T47D (cell line): ENCODE results near the gene ADSS1.

Experiments
- DNase-seq, 2 experiments: peaks; one replicate each; pipeline versions ENCODE4 v3.0.0 to v3.0.0-alpha.2; 2011 to 2012; ENCODE audit warnings: low read depth in 1 of 2, low spot score in 1 of 2
- JUND ChIP-seq: IDR thresholded peaks from 2 replicates; pipeline ENCODE4 v1.6.1; 2012; ENCODE audit warnings: low read depth
- in situ Hi-C: cut with HindIII; loops from 2 replicates; pipeline ENCODE4 v1.10.0; 2016; ENCODE audit warnings: low sequenced_read_pairs, low pct_unique_long_range_greater_than_20kb

ADSS1 gene

DNA sequence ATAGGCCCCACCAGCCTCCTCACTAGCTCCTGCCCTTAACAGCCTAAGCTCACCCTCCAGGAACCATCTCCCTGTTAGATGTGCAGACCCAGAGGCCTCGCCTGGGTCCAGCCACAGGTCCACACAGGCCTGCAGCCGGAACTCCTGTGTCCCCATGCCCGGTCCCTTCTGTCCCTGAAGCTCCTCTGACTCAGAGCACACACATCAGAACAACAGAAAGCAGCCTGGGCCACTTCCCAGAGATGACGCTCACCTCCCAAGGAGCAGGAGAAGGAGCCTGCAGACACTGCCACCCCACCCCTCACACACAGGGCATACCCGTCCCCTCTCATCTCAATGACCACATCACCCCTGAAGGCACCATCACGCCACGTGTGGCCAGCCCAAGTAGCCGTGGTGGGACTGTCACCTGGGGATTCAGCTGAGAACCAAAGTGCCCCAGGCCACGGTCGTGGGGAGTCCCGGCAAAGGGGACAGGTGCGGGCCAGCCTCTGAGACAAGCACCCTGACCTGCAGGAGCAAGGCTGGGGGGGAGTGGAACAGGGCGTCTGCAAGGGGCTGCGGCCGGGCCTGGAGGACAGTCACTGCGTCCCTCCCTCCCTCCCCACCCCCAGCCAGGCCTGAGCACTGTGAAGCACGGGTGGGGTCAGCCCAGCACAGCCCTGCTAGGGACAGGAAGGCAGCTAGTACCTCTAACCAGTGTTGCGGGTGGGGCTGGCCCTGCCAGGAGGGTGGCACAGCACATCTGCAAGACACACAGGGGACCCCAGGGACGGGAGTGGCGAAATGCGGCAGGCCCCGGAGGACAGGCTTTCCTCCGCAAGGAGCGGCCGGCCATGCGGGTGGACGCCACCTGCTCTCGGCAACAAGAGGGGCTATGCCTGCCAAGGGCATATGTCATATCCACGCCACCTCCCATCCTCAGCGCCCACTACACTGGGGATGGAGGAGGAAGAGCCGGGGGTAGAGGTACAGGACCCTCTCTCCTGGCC is 66.0 kb downstream of the ADSS1 start:
- in situ Hi-C loops = no loop called here
- no peak for DNase-seq
- no peak for TF ChIP-seq JUND

DNA sequence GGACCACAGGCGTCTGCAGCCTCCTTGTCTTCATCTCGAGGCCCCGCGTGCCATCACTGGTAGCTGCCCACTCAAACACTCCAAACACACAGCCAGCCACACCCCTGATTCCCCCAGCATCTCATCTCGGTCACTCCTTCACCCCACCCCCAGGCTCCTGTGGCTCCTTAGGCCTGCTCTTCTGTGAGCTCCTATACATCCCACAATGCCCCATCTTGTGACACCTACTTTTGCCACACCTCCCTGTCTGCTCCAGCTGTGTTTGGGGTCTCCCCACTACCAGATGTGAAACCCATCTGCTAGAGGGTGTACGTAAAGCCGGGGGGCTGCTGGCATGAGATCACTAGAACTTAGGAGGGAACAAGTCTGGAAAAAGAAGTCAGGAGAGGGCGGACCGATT is 67.4 kb downstream of the ADSS1 start:
- in situ Hi-C loops = no loop called here
- no peak for DNase-seq
- TF ChIP-seq JUND = no peak

DNA sequence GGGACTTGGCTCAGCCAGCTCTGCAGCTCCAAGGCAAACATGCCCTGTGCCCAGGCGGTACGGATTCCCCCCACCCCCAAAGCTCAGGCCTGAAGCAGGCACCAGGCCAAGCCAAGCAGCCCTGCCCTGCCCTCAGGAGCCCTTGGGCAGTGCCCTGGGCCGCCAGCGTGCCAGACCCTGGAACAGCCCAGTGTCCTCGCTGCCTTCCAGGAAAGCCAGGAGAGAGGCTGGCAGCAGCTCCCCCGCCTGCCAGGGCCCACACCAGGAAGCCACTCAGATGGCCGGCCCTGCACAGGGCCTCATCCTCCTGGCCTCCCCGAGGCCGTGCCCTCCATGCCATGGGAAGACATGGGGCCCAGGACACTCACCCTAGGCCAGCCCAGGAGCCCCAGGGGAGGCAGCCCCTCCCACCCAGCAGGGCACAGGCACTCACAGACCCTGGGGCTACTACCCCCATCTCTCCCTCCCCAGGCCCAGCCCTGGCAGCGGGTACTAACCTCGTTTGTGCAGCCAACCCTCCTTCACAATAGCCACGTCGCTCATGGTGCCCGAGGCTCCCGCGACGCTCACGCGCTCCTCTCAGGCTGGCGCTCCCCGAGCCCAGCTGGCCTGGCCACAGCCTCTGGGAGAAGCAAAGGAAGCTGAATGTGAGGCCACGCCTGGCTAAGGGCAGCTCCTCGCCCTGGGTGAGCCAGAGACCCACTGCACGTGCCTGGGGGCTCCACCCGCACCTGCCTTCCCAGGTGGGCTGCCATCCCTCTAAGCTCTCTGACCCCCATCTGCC is 68.3 kb downstream of the ADSS1 start:
- no peak for DNase-seq
- no peak for TF ChIP-seq JUND
- in situ Hi-C loops = no loop called here

DNA sequence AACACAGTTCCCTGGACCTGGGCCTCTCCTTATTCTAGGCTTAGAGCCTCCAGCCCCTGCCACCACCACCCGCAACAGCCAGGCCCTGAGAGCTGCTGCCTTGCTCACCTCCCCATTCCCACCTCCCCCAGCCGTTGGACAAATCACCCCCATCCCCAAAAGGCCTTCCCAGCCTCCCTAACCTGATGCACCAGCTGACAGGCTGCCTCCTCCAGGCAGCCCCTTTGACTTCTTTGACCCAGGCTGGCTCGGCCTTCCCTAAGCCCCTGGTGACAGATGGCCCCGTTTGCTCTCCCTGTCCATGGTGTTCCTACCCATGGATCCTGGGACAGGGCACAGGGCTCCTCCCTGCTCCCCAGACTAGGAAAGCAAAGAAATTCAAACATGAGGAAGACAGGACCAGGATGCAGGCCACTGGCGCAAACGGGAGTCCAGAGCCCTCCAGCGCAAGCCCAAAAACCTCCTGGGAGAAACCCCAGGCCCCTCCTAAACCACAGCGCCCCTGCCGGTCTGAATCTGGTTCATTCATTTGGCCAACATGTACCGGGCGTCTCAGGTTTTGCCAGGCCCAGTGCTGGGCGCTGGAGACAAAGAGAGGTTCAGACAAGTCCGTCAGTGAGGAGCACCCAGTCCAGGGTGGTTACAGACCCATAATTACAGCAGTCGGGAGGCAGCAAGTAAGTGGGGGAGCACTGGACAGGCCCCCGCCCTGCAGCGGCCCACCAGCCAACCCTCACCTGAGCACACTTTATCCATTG is 69.1 kb downstream of the ADSS1 start:
- DNase-seq = no peak
- in situ Hi-C loops = no loop called here
- no peak for TF ChIP-seq JUND

DNA sequence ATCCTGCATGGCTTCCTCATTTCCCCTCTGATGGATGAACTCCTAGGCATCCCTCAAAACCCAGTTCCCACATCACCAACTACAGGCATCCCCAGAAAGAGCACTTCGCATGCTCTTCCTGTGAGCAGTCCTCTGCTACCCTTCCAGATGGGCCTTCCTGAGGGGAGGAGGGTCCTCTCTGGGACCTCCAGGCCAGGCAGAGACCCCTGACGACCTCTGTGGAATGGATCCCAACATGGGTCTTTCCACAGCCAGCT is 69.6 kb downstream of the ADSS1 start:
- no peak for TF ChIP-seq JUND
- in situ Hi-C loops = no loop called here

DNA sequence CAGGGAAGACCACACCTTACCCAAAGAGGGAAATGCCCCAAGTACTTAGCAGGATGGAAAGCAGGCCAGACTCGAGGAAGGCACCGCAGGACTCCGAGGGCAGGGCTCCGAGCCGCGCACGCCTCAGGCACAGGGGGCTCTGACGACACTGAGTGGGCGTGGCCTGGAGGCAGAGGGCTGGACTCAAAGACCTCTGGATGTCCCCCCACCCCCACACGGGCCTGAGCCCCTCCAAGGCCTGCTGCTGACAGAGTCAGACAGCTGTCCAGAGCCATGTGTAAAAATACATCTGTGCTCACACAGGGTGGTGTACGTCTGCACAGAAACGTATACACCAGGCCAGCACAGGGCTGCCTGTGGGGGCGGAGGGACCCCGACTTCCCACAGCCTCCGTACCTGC is 70.1 kb downstream of the ADSS1 start:
- no peak for TF ChIP-seq JUND
- in situ Hi-C loops = no loop called here
- DNase-seq = peak; percentile 78 to 95

More for the DNA sequence above, 69.6 kb downstream of the ADSS1 start:
- DNase-seq = no peak

DNA sequence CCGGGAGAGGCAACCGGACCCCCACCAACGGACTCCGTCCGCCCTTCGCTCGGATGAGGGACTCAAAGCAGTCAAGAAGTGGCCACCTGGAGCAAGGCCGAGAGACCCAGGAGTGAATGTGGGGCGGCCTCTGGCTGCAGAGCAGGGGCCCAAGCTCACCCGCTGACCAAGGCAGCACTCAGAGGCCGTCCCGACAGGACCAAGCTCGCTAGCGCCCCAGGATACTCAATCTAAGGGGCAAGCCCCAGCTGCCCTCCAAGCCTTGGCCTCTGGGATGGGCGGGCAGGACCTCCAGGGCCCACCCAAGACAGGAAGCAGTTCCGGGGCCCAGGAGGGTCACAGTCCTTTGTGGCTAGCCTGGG is 70.6 kb downstream of the ADSS1 start:
- TF ChIP-seq JUND = no peak
- in situ Hi-C loops = no loop called here
- peak in 1 of 2 experiments; percentile 47 for DNase-seq

DNA sequence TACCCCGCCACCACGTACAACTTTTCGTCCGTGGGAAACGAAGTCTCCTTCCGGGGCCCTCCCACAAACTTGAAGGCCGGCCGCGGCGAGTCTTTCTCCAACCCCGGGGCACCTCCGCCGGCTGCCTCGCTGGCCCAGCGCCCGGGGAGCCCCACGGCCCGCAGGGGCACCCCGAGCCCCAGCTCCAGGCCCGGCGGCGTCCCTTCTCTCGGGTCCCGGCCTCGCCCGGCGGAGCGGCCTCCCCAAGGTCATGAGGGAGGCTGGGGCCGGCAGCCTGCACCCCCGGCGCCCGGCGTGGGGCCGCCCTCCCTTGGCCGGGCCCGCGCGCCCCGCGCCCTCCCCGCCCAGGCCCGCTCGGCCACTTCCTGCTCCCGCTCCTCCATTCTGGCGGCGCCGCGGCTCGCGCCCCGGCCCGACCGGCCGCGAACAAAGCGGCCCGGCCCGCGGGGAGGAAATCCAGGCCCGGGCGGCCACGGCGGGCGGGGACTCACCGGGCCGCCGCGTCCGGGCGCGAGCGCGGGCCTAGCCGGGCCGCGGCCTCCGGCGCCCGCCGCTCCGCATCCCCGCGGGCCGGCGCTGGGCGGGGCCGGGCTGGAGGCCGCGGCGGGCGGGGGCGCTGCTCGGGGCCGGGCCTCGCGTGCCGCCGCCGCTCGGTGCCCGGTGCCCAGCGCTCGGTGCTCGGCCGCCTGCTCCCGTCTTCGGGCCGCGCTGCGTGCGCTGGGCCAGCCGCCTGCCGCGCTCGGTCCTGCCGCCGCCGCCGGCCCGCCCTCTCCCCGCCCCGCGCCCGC is 71.2 kb downstream of the ADSS1 start, which contains the start of gene AKT1:
Gene AKT1, minus strand, starts transcription at position 756 of the 788 bp plus-strand sequence. CDS start 3,105 bp downstream, outside the sequence.
- in situ Hi-C loops = no loop called here
- no peak for TF ChIP-seq JUND
- DNase-seq = no peak

DNA sequence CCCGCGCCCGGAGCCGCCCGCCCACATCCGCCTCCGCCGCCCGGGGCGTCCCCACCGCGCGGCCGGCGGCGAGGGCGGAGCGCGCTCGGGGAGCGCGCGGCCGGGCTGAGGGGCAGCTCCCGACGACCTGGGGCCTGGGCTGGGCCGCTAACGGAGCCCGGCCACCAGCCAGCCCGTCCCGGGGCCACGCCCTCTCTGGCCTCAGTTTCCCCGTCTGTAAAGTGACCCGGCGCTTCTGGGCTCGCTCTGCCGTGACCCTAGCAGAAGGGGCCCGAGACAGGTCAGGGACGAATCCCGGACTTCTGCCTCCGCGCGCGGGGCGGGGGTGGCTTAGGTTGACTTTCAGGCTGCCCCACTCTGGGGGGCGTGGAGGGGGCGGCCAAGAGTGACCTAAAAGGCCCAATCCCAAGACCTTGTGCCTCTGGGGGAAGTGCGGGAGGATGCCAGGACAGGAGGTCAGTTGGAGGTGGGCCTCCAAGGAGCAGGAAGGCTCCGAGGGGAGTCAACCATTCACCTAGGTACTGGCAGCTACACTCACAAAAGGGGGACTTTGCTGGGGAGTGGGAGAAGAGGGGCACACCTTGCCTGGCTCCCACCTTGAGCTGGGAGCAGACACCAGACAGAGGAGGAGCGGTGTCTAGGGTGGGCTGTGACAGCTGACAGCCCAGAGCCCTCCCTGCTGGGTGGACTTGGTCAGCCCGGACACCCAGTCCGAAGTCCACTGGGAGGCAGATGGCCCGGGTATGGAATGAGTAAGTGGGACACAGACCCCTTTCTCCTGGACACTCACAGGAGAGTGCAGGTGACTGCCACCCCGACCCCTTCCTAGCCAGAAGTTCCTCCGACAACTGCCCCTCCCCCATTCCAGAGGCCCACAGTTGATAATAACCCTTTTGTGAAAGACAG is 72.0 kb downstream of the ADSS1 start:
- no peak for TF ChIP-seq JUND
- DNase-seq = peak; percentile 75 to 89
- in situ Hi-C loops = no loop called here

DNA sequence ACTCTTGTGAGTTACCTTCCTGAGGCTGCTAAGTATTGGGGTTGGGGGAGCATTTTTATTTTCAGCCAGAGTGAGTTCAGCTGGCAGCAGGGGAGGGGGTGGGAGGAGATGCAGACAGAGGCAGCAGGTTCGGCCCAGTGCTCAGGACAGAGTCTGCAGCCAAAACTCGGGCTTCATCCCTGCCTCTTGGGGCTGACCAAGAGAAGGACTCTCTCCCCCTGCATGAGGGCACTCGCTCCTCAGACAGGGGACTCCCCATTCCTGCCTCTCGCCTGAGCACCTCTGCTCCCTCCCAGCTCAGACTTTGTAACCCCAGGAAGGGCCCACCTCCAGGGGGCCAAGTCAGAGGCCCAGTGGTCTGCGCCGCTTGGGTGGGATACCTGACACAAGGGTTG is 72.7 kb downstream of the ADSS1 start:
- no peak for TF ChIP-seq JUND
- in situ Hi-C loops = no loop called here

More for the DNA sequence above, 72.7 kb downstream of the ADSS1 start:
- no peak for DNase-seq
